ENCODE results near the gene SLC44A2. TPM values are rescaled to one million over a fixed set of nuclear protein-coding genes. Genes with fewer than 3 reads are reported as not detected.

Gene SLC44A2
- total RNA-seq, 1 experiment from 2014 or later, result 31.5 TPM

GRCh38 chr19:10634963-10635362, 9.6 kb downstream of the SLC44A2 start:
- no peaks in the 10 kb centered on the region for H3K27me3 ChIP-seq (ENCODE audit: control insufficient read depth, insufficient read depth, low read length)
- intact Hi-C loops (cut with micrococcal nuclease; ENCODE audit: unreplicated experiment), result no loop called here
- CTCF ChIA-PET, result interaction anchor here (0.7 kb wide), 1 partner anchor 9 kb away, joined by 3 read pairs; no protein-coding TSS in a partner anchor
- TF ChIP-seq SIN3A (IDR thresholded peaks at IDR 0.05; ENCODE audit: borderline replicate concordance, insufficient read depth, low read depth, low read length), result no peak
- TF ChIP-seq, protein P1, sequence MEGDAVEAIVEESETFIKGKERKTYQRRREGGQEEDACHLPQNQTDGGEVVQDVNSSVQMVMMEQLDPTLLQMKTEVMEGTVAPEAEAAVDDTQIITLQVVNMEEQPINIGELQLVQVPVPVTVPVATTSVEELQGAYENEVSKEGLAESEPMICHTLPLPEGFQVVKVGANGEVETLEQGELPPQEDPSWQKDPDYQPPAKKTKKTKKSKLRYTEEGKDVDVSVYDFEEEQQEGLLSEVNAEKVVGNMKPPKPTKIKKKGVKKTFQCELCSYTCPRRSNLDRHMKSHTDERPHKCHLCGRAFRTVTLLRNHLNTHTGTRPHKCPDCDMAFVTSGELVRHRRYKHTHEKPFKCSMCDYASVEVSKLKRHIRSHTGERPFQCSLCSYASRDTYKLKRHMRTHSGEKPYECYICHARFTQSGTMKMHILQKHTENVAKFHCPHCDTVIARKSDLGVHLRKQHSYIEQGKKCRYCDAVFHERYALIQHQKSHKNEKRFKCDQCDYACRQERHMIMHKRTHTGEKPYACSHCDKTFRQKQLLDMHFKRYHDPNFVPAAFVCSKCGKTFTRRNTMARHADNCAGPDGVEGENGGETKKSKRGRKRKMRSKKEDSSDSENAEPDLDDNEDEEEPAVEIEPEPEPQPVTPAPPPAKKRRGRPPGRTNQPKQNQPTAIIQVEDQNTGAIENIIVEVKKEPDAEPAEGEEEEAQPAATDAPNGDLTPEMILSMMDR (IDR thresholded peaks at IDR 0.05), result no peak
- TF ChIP-seq, protein P2, sequence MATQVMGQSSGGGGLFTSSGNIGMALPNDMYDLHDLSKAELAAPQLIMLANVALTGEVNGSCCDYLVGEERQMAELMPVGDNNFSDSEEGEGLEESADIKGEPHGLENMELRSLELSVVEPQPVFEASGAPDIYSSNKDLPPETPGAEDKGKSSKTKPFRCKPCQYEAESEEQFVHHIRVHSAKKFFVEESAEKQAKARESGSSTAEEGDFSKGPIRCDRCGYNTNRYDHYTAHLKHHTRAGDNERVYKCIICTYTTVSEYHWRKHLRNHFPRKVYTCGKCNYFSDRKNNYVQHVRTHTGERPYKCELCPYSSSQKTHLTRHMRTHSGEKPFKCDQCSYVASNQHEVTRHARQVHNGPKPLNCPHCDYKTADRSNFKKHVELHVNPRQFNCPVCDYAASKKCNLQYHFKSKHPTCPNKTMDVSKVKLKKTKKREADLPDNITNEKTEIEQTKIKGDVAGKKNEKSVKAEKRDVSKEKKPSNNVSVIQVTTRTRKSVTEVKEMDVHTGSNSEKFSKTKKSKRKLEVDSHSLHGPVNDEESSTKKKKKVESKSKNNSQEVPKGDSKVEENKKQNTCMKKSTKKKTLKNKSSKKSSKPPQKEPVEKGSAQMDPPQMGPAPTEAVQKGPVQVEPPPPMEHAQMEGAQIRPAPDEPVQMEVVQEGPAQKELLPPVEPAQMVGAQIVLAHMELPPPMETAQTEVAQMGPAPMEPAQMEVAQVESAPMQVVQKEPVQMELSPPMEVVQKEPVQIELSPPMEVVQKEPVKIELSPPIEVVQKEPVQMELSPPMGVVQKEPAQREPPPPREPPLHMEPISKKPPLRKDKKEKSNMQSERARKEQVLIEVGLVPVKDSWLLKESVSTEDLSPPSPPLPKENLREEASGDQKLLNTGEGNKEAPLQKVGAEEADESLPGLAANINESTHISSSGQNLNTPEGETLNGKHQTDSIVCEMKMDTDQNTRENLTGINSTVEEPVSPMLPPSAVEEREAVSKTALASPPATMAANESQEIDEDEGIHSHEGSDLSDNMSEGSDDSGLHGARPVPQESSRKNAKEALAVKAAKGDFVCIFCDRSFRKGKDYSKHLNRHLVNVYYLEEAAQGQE (IDR thresholded peaks at IDR 0.05; ENCODE audit: insufficient read depth in 1 of 2, low read depth in 2 of 2, low read length in 1 of 2), result no peak
- no peak for TF ChIP-seq POLR2AphosphoS5 (IDR thresholded peaks at IDR 0.05; ENCODE audit: low read depth, low read length)
- TF ChIP-seq TCF7L2 (IDR thresholded peaks at IDR 0.05; ENCODE audit: low read depth, low read length), result no peak
- BruUV-seq (replicated peaks), result no TSS peak
- H3K27ac ChIP-seq (ENCODE audit: low read length), result no peak overlapping the region
- H3K9me3 ChIP-seq (ENCODE audit: control insufficient read depth, insufficient read depth, low read depth, low read length), result no peaks in the 10 kb centered on the region
- no peak overlapping the region for H3K4me3 ChIP-seq (ENCODE audit: low read depth in 2 of 2, low read length in 2 of 2)
- ATAC-seq (no peak), DNase-seq (ENCODE audit: low read depth, low spot score) (no peak)
- in situ Hi-C loops (cut with HindIII; ENCODE audit: low pct_unique_long_range_greater_than_20kb, low sequenced_read_pairs), result no loop called here
- POLR2A ChIA-PET, result interaction anchor here (0.5 kb wide), 1 partner anchor 68 kb away, joined by 10 read pairs; no protein-coding TSS in a partner anchor
- H3K36me3 ChIP-seq (ENCODE audit: control insufficient read depth, insufficient read depth, low read length), result no peaks in the 10 kb centered on the region
- no peaks in the 10 kb centered on the region for H3K4me1 ChIP-seq (ENCODE audit: control insufficient read depth, insufficient read depth, low read length)

DNA sequence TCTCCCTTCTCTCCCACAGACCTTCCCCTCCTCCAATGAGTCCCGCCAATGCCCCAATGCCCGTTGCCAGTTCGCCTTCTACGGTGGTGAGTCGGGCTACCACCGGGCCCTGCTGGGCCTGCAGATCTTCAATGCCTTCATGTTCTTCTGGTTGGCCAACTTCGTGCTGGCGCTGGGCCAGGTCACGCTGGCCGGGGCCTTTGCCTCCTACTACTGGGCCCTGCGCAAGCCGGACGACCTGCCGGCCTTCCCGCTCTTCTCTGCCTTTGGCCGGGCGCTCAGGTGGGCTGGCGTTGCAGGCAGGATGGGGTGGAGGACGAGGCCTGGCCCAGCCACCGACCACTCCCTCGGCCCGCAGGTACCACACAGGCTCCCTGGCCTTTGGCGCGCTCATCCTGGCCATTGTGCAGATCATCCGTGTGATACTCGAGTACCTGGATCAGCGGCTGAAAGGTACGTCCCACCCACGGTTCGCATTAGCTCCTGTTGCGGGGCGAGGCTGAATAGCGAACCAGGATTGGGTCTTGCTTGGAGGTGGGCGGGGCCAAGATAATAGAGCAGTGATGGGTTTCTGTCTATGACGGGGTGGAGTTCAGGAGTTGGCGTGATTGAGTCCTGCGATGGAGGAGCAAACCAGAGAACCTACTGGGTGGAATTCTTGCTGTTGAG, 11.1 kb downstream of the SLC44A2 start:
- no TSS peak for BruUV-seq (replicated peaks)

More for the DNA sequence above, 11.1 kb downstream of the SLC44A2 start:
- H3K27ac ChIP-seq (ENCODE audit: low read length), result no peak overlapping the region
- ChIA-PET CTCF (no interaction called here), POLR2A (no interaction called here)
- no peak for TF ChIP-seq POLR2AphosphoS5 (IDR thresholded peaks at IDR 0.05; ENCODE audit: low read depth, low read length)
- TF ChIP-seq, protein P2 (IDR thresholded peaks at IDR 0.05; ENCODE audit: insufficient read depth in 1 of 2, low read depth in 2 of 2, low read length in 1 of 2), result no peak
- TF ChIP-seq TCF7L2 (IDR thresholded peaks at IDR 0.05; ENCODE audit: low read depth, low read length), result no peak
- TF ChIP-seq, protein P1 (IDR thresholded peaks at IDR 0.05), result no peak
- TF ChIP-seq SIN3A (IDR thresholded peaks at IDR 0.05; ENCODE audit: borderline replicate concordance, insufficient read depth, low read depth, low read length), result no peak
- in situ Hi-C loops (cut with HindIII; ENCODE audit: low pct_unique_long_range_greater_than_20kb, low sequenced_read_pairs), result no loop called here
- H3K4me1 ChIP-seq (ENCODE audit: control insufficient read depth, insufficient read depth, low read length), result no peaks in the 10 kb centered on the region
- DNase-seq (ENCODE audit: low read depth, low spot score), result no peak
- intact Hi-C loops (cut with micrococcal nuclease; ENCODE audit: unreplicated experiment), result no loop called here
- no peak overlapping the region for H3K4me3 ChIP-seq (ENCODE audit: low read depth in 2 of 2, low read length in 2 of 2)
- no peaks in the 10 kb centered on the region for H3K27me3 ChIP-seq (ENCODE audit: control insufficient read depth, insufficient read depth, low read length)
- H3K9me3 ChIP-seq (ENCODE audit: control insufficient read depth, insufficient read depth, low read depth, low read length), result no peaks in the 10 kb centered on the region
- H3K36me3 ChIP-seq (ENCODE audit: control insufficient read depth, insufficient read depth, low read length), result no peaks in the 10 kb centered on the region
- no peak for ATAC-seq
